ENCODE results near the gene SIGLEC14. TPM values are rescaled to one million over a fixed set of nuclear protein-coding genes. Genes with fewer than 3 reads are reported as not detected.

SIGLEC14 gene
- total RNA-seq, 1 experiment from 2014 or later = not detected

DNA sequence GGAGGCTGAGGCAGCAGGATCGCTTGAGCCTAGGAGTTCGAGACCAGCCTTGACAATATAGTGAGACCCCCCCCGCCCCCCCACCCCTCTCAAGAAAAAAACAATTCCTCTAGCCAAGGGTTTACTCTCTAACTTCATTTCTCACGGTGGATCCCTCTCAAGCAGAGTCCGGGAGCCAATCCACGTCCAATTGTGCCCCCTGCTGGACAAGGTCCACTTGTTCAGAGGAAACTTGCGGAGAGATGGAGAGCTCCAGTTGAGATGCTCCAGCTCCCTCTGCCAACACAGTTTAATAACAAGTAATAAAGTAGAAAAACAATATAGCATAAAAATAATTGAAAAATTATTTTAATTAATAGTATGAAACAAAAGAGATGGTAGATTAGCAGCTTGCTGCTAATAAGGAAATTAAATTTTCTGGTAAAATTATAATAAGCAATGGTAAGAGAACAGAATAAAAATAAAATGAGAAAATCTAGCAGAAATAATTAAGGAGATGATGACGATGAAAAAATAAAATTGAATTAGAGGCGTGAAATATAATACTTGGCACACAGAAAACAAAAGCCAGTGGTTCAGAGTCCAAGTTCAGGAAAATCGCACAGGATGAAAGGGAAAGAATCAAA lies 14.5 kb upstream of the SIGLEC14 start:
- Histone ChIP-seq H3K27me3 (replicated peaks; ENCODE audit: insufficient read depth, low read depth, low read length, poor library complexity) (peaks cover 20% of the 10 kb centered on the region), H3K4me1 (ENCODE audit: insufficient read depth, low read length, poor library complexity, severe bottlenecking) (no peaks in the 10 kb centered on the region), H3K36me3 (ENCODE audit: insufficient read depth, low read length, poor library complexity, severe bottlenecking) (no peaks in the 10 kb centered on the region), H3K4me3 (ENCODE audit: low read depth, low read length, poor library complexity, severe bottlenecking) (no peak overlapping the region), H3K9me3 (ENCODE audit: low read depth, low read length, poor library complexity, severe bottlenecking) (no peaks in the 10 kb centered on the region), H3K27ac (ENCODE audit: low read depth, low read length, poor library complexity, severe bottlenecking) (no peak overlapping the region)
- no TSS peak for BruUV-seq (replicated peaks)
- CTCF ChIA-PET = interaction anchor here (0.6 to 1.3 kb wide), 10 partner anchors 16 to 323 kb away, joined by 3 to 7 read pairs (median 4); no protein-coding TSS in a partner anchor
- POLR2A ChIA-PET (ENCODE audit: low non-redundant PET) = interaction anchor here (0.6 kb wide), 1 partner anchor 200 kb away, joined by 14 read pairs; no protein-coding TSS in a partner anchor
- intact Hi-C loops (cut with micrococcal nuclease; ENCODE audit: unreplicated experiment) = loop anchor here (5.0 to 10.0 kb wide), 2 partner anchors 146 to 326 kb away; no protein-coding TSS in a partner anchor
- TF ChIP-seq EZH2 (IDR thresholded peaks at IDR 0.05; ENCODE audit: borderline replicate concordance, low read depth, low read length, poor library complexity, severe bottlenecking) = no peak
- TF ChIP-seq, protein P1, sequence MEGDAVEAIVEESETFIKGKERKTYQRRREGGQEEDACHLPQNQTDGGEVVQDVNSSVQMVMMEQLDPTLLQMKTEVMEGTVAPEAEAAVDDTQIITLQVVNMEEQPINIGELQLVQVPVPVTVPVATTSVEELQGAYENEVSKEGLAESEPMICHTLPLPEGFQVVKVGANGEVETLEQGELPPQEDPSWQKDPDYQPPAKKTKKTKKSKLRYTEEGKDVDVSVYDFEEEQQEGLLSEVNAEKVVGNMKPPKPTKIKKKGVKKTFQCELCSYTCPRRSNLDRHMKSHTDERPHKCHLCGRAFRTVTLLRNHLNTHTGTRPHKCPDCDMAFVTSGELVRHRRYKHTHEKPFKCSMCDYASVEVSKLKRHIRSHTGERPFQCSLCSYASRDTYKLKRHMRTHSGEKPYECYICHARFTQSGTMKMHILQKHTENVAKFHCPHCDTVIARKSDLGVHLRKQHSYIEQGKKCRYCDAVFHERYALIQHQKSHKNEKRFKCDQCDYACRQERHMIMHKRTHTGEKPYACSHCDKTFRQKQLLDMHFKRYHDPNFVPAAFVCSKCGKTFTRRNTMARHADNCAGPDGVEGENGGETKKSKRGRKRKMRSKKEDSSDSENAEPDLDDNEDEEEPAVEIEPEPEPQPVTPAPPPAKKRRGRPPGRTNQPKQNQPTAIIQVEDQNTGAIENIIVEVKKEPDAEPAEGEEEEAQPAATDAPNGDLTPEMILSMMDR (conservative IDR thresholded peaks at IDR 0.05; ENCODE audit: low read depth, low read length) = peak; percentile 72
- peak; percentile 85 for DNase-seq (ENCODE audit: low spot score)

DNA sequence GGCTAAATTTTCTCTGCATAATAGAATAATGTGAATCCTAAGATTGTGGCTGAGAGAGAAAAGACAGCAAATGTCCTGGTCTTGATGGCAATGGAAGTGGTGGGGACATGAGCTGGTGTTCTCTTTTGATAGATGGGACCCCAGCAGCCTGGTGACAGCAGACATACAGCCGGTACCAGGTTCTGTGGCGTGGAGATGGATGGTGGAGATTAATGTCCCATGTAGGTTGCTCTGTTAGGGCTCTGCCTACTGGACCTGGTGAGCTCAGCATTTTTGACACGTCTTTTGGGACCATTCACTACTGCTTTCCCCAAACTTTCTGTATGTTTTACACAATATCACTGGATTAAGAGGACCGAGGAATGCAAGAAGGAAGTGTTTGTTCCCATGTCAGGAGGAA lies 8.2 kb upstream of the SIGLEC14 start:
- no TSS peak for BruUV-seq (replicated peaks)
- Histone ChIP-seq H3K27ac (ENCODE audit: low read depth, low read length, poor library complexity, severe bottlenecking) (no peak overlapping the region), H3K27me3 (replicated peaks; ENCODE audit: insufficient read depth, low read depth, low read length, poor library complexity) (peaks cover 6% of the 10 kb centered on the region), H3K4me1 (ENCODE audit: insufficient read depth, low read length, poor library complexity, severe bottlenecking) (no peaks in the 10 kb centered on the region), H3K4me3 (ENCODE audit: low read depth, low read length, poor library complexity, severe bottlenecking) (no peak overlapping the region), H3K9me3 (ENCODE audit: low read depth, low read length, poor library complexity, severe bottlenecking) (no peaks in the 10 kb centered on the region), H3K36me3 (ENCODE audit: insufficient read depth, low read length, poor library complexity, severe bottlenecking) (no peaks in the 10 kb centered on the region)
- intact Hi-C loops (cut with micrococcal nuclease; ENCODE audit: unreplicated experiment) = loop anchor here (5.0 kb wide), 1 partner anchor 47 kb away; no protein-coding TSS in a partner anchor
- TF ChIP-seq EZH2 (IDR thresholded peaks at IDR 0.05; ENCODE audit: borderline replicate concordance, low read depth, low read length, poor library complexity, severe bottlenecking) = no peak
- TF ChIP-seq, protein P1 (conservative IDR thresholded peaks at IDR 0.05; ENCODE audit: low read depth, low read length) = peak; percentile 30; the same call in 1 of the 2 replicates
- no peak for DNase-seq (ENCODE audit: low spot score)
- POLR2A ChIA-PET (ENCODE audit: low non-redundant PET) = no interaction called here
- CTCF ChIA-PET = no interaction called here

DNA sequence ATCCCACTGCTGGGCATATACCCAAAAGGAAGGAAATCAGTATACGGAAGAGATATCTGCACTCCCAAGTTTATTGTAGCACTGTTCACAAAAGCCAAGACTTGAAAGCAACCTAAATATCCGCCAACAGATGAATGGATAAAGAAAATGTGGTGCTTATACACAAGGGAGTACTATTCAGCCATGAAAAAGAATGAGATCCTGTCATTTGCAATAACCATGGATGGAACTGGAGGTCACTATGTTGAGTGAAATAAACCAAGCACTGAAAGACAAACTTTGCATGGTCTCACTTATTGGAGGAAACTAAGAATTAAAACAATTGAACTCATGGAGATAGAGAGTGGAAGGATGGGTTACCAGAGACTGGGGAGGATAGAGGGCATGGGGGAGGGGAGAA lies 6.5 kb upstream of the SIGLEC14 start:
- TF ChIP-seq EZH2 (IDR thresholded peaks at IDR 0.05; ENCODE audit: borderline replicate concordance, low read depth, low read length, poor library complexity, severe bottlenecking) = no peak
- TF ChIP-seq, protein P1 (conservative IDR thresholded peaks at IDR 0.05; ENCODE audit: low read depth, low read length) = no peak
- H3K36me3 ChIP-seq (ENCODE audit: insufficient read depth, low read length, poor library complexity, severe bottlenecking) = no peaks in the 10 kb centered on the region
- peaks cover 21% of the 10 kb centered on the region for H3K27me3 ChIP-seq (replicated peaks; ENCODE audit: insufficient read depth, low read depth, low read length, poor library complexity)
- CTCF ChIA-PET = no interaction called here
- no peak overlapping the region for H3K4me3 ChIP-seq (ENCODE audit: low read depth, low read length, poor library complexity, severe bottlenecking)
- H3K4me1 ChIP-seq (ENCODE audit: insufficient read depth, low read length, poor library complexity, severe bottlenecking) = no peaks in the 10 kb centered on the region
- DNase-seq (ENCODE audit: low spot score) = no peak
- intact Hi-C loops (cut with micrococcal nuclease; ENCODE audit: unreplicated experiment) = no loop called here
- H3K27ac ChIP-seq (ENCODE audit: low read depth, low read length, poor library complexity, severe bottlenecking) = no peak overlapping the region
- POLR2A ChIA-PET (ENCODE audit: low non-redundant PET) = no interaction called here
- no TSS peak for BruUV-seq (replicated peaks)
- H3K9me3 ChIP-seq (ENCODE audit: low read depth, low read length, poor library complexity, severe bottlenecking) = no peaks in the 10 kb centered on the region
